Measurements from ENCODE around the gene NPLOC4. TPM values are rescaled to one million over a fixed set of nuclear protein-coding genes. Genes with fewer than 3 reads are reported as not detected.

NPLOC4 gene
- total RNA-seq, 6 donors from 2014 or later = 59.9 to 373 (median 87.4) TPM

- 91 to 94% methylated on average over 9 to 17 of the region's 17 CpGs for WGBS, 2 donors
- peaks cover 3 to 70% (median 60%) of the 10 kb centered on the region in 4 donors for H3K36me3 ChIP-seq
- H3K27ac ChIP-seq = no peak overlapping the region
- peaks cover 0 to 18% (median 16%) of the 10 kb centered on the region in 4 donors for H3K27me3 ChIP-seq
- H3K9me3 ChIP-seq = no peaks in the 10 kb centered on the region
- H3K4me3 ChIP-seq = no peak overlapping the region
- no peak for ATAC-seq (ENCODE audit: low FRiP score in 2 of 2)
- TF ChIP-seq EP300 (IDR thresholded peaks at IDR 0.05) (no peak), POLR2A (IDR thresholded peaks at IDR 0.05) (no peak), CTCF (IDR thresholded peaks at IDR 0.05) (no peak), POLR2AphosphoS5 (IDR thresholded peaks at IDR 0.05) (no peak)
- H3K4me1 ChIP-seq = peaks cover 14 to 19% (median 15%) of the 10 kb centered on the region in 4 donors
- peak in 1 of 2 donors; percentile 63 for DNase-seq
These were observed 95.8 kb downstream of the NPLOC4 start for GRCh38 chr17:81541123-81541522.

GRCh38 chr17:81540676-81541027 lies 96.3 kb downstream of the NPLOC4 start:
- DNase-seq = no peak
- H3K36me3 ChIP-seq = peaks cover 3 to 66% (median 55%) of the 10 kb centered on the region in 4 donors

GRCh38 chr17:81539961-81540675 lies 96.8 kb downstream of the NPLOC4 start:
- Histone ChIP-seq H3K4me1 (peaks cover 15 to 21% (median 15%) of the 10 kb centered on the region in 4 donors), H3K36me3 (peaks cover 3 to 60% (median 50%) of the 10 kb centered on the region in 4 donors), H3K27ac (no peak overlapping the region), H3K9me3 (no peaks in the 10 kb centered on the region), H3K27me3 (peaks cover 0 to 23% (median 17%) of the 10 kb centered on the region in 4 donors), H3K4me3 (no peak overlapping the region)
- TF ChIP-seq CTCF (IDR thresholded peaks at IDR 0.05) = no peak
- no peak for TF ChIP-seq POLR2A (IDR thresholded peaks at IDR 0.05)
- no peak for TF ChIP-seq EP300 (IDR thresholded peaks at IDR 0.05)
- TF ChIP-seq POLR2AphosphoS5 (IDR thresholded peaks at IDR 0.05) = no peak
- DNase-seq (peak in 1 of 2 donors; percentile 72), ATAC-seq (ENCODE audit: low FRiP score in 2 of 2) (no peak)
- 92 to 96% methylated on average over 15 to 28 of the region's 28 CpGs for WGBS, 2 donors

More at GRCh38 chr17:81540676-81541027, 96.3 kb downstream of the NPLOC4 start:
- Histone ChIP-seq H3K9me3 (no peaks in the 10 kb centered on the region), H3K27me3 (peaks cover 0 to 23% (median 17%) of the 10 kb centered on the region in 4 donors), H3K27ac (no peak overlapping the region), H3K4me1 (peaks cover 15 to 21% (median 15%) of the 10 kb centered on the region in 4 donors), H3K4me3 (no peak overlapping the region)
- no peak for ATAC-seq (ENCODE audit: low FRiP score in 2 of 2)
- TF ChIP-seq EP300 (IDR thresholded peaks at IDR 0.05) = no peak
- no peak for TF ChIP-seq POLR2AphosphoS5 (IDR thresholded peaks at IDR 0.05)
- TF ChIP-seq CTCF (IDR thresholded peaks at IDR 0.05) = no peak
- no peak for TF ChIP-seq POLR2A (IDR thresholded peaks at IDR 0.05)
- WGBS, 2 donors = 93 to 96% methylated on average over 4 to 10 of the region's 14 CpGs

GRCh38 chr17:81539571-81539900 lies 97.4 kb downstream of the NPLOC4 start:
- H3K4me1 ChIP-seq = peaks cover 15 to 21% (median 15%) of the 10 kb centered on the region in 4 donors
- peaks cover 3 to 54% (median 44%) of the 10 kb centered on the region in 4 donors for H3K36me3 ChIP-seq
- DNase-seq (no peak), ATAC-seq (ENCODE audit: low FRiP score in 2 of 2) (no peak)
- H3K9me3 ChIP-seq = no peaks in the 10 kb centered on the region
- no peak for TF ChIP-seq POLR2A (IDR thresholded peaks at IDR 0.05)
- TF ChIP-seq EP300 (IDR thresholded peaks at IDR 0.05) = no peak
- TF ChIP-seq CTCF (IDR thresholded peaks at IDR 0.05) = no peak
- TF ChIP-seq POLR2AphosphoS5 (IDR thresholded peaks at IDR 0.05) = no peak
- H3K27me3 ChIP-seq = peaks cover 0 to 26% (median 17%) of the 10 kb centered on the region in 4 donors
- no peak overlapping the region for H3K27ac ChIP-seq
- no peak overlapping the region for H3K4me3 ChIP-seq
- 83% methylated on average over 10 of the region's 10 CpGs; no CpG with 5 or more reads in 1 of the 2 donors for WGBS, 2 donors
